NCI-H2107 treated with DMSO at 0.1 percent for 48 hours (cell line): Measurements from ENCODE around the gene BTNL3.
"Not testable (repeated sequence)": the region's sequence is repeated elsewhere in the genome, so short reads cannot be mapped to it uniquely, and the experiment has no call there.

Source experiments
- DNase-seq: peaks from one replicate; lab custom pipeline; 2025; ENCODE audit not compliant: unreplicated experiment; lab: John Stamatoyannopoulos, UW

BTNL3 gene

GRCh38 chr5:181045857-181046256 is 57.2 kb downstream of the BTNL3 start:
- DNase-seq: not testable (repeated sequence)

- DNase-seq: no peak
Observed at GRCh38 chr5:181047288-181047687, 58.6 kb downstream of the BTNL3 start.

GRCh38 chr5:181047921-181048320 is 59.3 kb downstream of the BTNL3 start:
- no peak for DNase-seq

- no peak for DNase-seq
Observed at GRCh38 chr5:181050016-181050415, 61.4 kb downstream of the BTNL3 start.

GRCh38 chr5:181051841-181052671 is 63.4 kb downstream of the BTNL3 start:
- no peak for DNase-seq

GRCh38 chr5:181052672-181053487 is 64.2 kb downstream of the BTNL3 start:
- no peak for DNase-seq

GRCh38 chr5:181053488-181054121 is 65.0 kb downstream of the BTNL3 start:
- DNase-seq: no peak

- no peak for DNase-seq
Observed at GRCh38 chr5:181054138-181054537, 65.5 kb downstream of the BTNL3 start.

GRCh38 chr5:181054871-181055459 is 66.3 kb downstream of the BTNL3 start:
- no peak for DNase-seq
